ENCODE results near the gene SKAP1.

DNA sequence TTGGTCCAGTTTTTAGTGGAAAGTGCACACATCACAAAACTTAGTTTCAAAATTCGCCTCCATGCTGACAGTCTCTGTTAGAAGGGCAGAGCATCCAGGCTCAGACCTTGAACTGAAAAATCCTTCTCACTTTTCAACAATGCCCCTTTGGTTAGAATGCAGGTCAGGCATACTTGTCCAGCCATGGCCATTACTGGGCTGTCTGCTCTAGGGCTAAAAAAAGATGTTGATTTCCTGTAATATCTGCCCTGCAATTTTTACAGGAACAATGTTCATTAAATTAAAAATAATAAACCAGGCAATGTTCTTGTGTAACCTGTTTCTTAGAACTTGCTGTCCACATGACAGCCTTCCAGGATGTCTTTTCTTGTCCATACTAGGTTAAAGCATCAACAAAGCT lies 200.1 kb downstream of the SKAP1 start:
- TF ChIP-seq POLR2AphosphoS5 (IDR thresholded peaks at IDR 0.05) (no peak), CTCF (IDR thresholded peaks at IDR 0.05) (no peak)
